ENCODE measurements around the gene GDPGP1.

DNA sequence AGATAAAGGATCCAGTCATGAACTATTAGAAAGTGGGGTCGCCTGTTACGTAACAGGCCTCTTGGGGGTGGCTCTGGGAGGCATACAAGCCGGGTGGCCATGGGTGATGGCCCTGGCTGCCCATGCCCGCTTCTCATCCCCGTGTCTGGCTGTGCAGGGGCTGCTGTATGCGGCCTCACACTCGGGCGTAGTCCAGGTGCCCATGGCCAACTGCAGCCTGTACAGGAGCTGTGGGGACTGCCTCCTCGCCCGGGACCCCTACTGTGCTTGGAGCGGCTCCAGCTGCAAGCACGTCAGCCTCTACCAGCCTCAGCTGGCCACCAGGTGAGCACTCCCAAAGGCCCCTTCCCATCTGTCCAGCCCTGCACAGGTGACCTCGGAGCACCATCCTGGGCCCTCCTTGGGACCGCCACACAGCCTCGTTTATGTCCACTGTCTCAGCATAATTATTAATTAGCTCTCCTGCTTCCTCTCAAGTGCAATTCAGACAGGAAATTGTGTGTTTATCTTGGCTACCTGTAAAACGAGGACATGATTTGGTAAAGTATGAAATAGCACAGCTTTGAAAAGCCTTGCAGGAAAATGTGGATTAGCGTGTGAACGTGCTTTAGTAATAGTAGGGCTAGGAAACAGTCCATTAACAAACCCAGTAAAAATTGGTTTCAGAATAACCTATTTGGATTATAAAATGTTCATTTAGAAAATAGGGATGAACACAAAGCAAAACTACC is 8.3 kb upstream of the GDPGP1 start:
- TF ChIP-seq, protein P1, sequence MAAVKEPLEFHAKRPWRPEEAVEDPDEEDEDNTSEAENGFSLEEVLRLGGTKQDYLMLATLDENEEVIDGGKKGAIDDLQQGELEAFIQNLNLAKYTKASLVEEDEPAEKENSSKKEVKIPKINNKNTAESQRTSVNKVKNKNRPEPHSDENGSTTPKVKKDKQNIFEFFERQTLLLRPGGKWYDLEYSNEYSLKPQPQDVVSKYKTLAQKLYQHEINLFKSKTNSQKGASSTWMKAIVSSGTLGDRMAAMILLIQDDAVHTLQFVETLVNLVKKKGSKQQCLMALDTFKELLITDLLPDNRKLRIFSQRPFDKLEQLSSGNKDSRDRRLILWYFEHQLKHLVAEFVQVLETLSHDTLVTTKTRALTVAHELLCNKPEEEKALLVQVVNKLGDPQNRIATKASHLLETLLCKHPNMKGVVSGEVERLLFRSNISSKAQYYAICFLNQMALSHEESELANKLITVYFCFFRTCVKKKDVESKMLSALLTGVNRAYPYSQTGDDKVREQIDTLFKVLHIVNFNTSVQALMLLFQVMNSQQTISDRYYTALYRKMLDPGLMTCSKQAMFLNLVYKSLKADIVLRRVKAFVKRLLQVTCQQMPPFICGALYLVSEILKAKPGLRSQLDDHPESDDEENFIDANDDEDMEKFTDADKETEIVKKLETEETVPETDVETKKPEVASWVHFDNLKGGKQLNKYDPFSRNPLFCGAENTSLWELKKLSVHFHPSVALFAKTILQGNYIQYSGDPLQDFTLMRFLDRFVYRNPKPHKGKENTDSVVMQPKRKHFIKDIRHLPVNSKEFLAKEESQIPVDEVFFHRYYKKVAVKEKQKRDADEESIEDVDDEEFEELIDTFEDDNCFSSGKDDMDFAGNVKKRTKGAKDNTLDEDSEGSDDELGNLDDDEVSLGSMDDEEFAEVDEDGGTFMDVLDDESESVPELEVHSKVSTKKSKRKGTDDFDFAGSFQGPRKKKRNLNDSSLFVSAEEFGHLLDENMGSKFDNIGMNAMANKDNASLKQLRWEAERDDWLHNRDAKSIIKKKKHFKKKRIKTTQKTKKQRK (IDR thresholded peaks at IDR 0.05; ENCODE audit: low read depth, low read length) = no peak
- TF ChIP-seq, protein P2, sequence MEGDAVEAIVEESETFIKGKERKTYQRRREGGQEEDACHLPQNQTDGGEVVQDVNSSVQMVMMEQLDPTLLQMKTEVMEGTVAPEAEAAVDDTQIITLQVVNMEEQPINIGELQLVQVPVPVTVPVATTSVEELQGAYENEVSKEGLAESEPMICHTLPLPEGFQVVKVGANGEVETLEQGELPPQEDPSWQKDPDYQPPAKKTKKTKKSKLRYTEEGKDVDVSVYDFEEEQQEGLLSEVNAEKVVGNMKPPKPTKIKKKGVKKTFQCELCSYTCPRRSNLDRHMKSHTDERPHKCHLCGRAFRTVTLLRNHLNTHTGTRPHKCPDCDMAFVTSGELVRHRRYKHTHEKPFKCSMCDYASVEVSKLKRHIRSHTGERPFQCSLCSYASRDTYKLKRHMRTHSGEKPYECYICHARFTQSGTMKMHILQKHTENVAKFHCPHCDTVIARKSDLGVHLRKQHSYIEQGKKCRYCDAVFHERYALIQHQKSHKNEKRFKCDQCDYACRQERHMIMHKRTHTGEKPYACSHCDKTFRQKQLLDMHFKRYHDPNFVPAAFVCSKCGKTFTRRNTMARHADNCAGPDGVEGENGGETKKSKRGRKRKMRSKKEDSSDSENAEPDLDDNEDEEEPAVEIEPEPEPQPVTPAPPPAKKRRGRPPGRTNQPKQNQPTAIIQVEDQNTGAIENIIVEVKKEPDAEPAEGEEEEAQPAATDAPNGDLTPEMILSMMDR (IDR thresholded peaks at IDR 0.05 in 2 of 3, conservative IDR thresholded peaks at IDR 0.05 in 1 of 3; ENCODE audit: control insufficient read depth in 2 of 3, extremely low read depth in 1 of 3, insufficient read depth in 1 of 3, low read depth in 3 of 3, low read length in 3 of 3) = no peak
- TF ChIP-seq POLR2A (IDR thresholded peaks at IDR 0.05; ENCODE audit: low read depth, low read length) (no peak), RAD21 (IDR thresholded peaks at IDR 0.05; ENCODE audit: insufficient read depth, low read depth, low read length) (no peak), ZZZ3 (IDR thresholded peaks at IDR 0.05; ENCODE audit: control insufficient read depth, insufficient read length, low read depth) (no peak), EZH2 (IDR thresholded peaks at IDR 0.05; ENCODE audit: borderline replicate concordance, control insufficient read depth, low read depth, low read length) (no peak), SMAD1 (IDR thresholded peaks at IDR 0.05; ENCODE audit: low read depth, partially characterized antibody) (no peak)
